ENCODE data around the gene TBC1D22B.

The TBC1D22B gene, protein sequence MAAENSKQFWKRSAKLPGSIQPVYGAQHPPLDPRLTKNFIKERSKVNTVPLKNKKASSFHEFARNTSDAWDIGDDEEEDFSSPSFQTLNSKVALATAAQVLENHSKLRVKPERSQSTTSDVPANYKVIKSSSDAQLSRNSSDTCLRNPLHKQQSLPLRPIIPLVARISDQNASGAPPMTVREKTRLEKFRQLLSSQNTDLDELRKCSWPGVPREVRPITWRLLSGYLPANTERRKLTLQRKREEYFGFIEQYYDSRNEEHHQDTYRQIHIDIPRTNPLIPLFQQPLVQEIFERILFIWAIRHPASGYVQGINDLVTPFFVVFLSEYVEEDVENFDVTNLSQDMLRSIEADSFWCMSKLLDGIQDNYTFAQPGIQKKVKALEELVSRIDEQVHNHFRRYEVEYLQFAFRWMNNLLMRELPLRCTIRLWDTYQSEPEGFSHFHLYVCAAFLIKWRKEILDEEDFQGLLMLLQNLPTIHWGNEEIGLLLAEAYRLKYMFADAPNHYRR

DNA sequence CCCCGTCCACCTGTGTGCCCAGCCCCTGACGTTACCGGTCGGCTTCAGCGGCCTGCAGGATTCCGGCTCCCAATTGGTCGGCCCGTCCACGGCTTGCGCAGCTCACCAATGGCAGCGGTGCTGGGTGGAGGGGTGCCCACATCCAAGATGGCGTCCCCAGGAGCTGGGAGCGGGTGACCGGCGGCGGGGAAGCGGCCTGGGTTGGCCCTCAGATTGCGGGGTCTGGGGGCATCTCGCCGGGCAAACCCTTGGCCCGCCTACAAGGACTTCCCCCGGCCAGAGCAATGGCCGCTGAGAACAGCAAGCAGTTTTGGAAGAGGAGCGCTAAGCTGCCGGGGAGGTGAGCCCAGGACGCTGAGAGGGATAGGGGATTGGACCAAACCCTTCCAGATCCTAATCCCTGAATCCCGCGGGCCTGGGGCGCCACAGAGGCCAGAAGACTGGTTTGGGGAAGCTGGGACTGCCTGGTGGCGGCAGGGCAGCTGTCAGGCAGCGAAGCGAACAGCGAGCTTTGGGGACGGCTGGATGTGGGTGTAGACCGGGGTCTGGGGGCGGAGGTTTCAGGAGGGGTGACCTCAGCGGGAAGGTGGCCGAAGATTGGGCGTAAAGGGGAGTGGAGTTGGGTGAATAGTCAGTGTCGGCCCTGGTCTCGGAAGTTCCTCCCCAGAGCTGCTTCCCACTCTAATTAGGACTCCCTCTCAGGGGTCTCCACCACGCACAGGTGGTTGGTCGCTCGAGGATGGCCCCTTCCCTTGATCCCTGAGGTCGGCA is at the start of gene TBC1D22B, which contains the start of gene TMEM217:
Gene TBC1D22B, plus strand, starts transcription at position 139 of the 771 bp plus-strand sequence. Its CDS starts 146 bp downstream, at position 285.
Gene TMEM217, minus strand, starts transcription at position 511 of the 771 bp plus-strand sequence. CDS start 39,114 bp downstream, outside the sequence.
- Histone ChIP-seq H3K27me3 (ENCODE audit: insufficient read depth, low read length) (no peaks in the 10 kb centered on the region; the same call in 1 of the 2 replicates), H3K4me1 (ENCODE audit: insufficient read depth, low read length) (peaks cover 3% of the 10 kb centered on the region; the same call in 1 of the 2 replicates), H3K27ac (ENCODE audit: low read length) (peak within 1 kb of the TSS; percentile 91), H3K36me3 (ENCODE audit: insufficient read depth, low read depth, low read length) (no peaks in the 10 kb centered on the region), H3K9me3 (ENCODE audit: insufficient read depth, low read depth, low read length) (no peaks in the 10 kb centered on the region), H3K4me3 (ENCODE audit: low read length) (peak within 1 kb of the TSS; percentile 83), H3K9ac (ENCODE audit: low read depth, low read length) (peak within 1 kb of the TSS; percentile 96)

DNA sequence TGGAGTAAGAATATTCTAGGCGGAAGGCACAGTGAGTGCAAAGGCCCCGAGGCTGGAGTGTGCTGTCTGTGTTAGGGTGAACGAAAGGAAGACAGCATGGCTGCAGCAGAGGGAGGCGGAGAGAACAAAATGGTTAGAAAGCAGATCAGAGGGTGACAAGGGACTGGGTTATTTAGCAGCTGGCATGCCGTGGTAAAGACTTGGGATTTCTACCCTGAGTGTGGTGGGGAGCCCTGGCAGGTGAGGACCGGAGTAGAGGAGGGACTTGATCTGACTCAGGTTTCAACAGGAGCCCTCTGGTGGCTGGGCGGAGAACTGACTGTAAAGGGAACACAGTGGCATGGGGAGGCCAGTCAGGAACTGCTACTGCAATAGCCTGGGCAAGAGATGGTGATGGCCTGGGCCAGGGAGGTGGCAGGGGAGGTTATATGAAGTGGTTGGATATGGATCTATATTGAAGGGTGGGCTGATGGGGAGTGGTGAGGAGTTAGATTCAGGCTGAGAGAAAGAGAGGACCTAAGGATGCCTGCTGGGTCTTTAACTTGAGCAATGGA is 49.6 kb upstream of the TBC1D22B start:
- Histone ChIP-seq H3K9ac (ENCODE audit: low read depth, low read length) (no peak overlapping the region), H3K36me3 (ENCODE audit: insufficient read depth, low read depth, low read length) (no peaks in the 10 kb centered on the region), H3K4me3 (ENCODE audit: low read length) (no peak overlapping the region), H3K27ac (ENCODE audit: low read length) (no peak overlapping the region), H3K9me3 (ENCODE audit: insufficient read depth, low read depth, low read length) (no peaks in the 10 kb centered on the region), H3K27me3 (ENCODE audit: insufficient read depth, low read length) (no peaks in the 10 kb centered on the region), H3K4me1 (ENCODE audit: insufficient read depth, low read length) (no peaks in the 10 kb centered on the region)

DNA sequence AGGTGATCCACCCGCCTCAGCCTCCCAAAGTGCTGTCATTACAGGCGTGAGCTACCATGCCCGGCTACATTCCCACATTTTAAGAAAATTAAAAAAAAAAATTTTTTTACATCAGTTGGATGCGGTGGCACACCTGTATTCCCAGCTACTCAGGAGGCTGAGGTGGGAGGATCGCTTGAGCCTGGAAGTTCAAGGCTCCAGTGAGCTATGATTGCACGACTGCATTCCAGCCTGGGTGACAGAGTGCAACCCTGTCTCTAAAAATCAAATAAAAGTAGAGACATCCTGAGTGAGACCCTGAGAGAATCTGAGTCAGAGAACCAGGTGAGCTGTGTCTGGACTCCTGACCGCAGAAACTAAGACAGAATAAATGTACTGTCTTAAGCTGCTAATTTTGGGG is 48.8 kb upstream of the TBC1D22B start:
- Histone ChIP-seq H3K9ac (ENCODE audit: low read depth, low read length) (no peak overlapping the region), H3K4me1 (ENCODE audit: insufficient read depth, low read length) (no peaks in the 10 kb centered on the region), H3K27me3 (ENCODE audit: insufficient read depth, low read length) (no peaks in the 10 kb centered on the region), H3K36me3 (ENCODE audit: insufficient read depth, low read depth, low read length) (no peaks in the 10 kb centered on the region), H3K4me3 (ENCODE audit: low read length) (no peak overlapping the region), H3K27ac (ENCODE audit: low read length) (no peak overlapping the region), H3K9me3 (ENCODE audit: insufficient read depth, low read depth, low read length) (no peaks in the 10 kb centered on the region)

DNA sequence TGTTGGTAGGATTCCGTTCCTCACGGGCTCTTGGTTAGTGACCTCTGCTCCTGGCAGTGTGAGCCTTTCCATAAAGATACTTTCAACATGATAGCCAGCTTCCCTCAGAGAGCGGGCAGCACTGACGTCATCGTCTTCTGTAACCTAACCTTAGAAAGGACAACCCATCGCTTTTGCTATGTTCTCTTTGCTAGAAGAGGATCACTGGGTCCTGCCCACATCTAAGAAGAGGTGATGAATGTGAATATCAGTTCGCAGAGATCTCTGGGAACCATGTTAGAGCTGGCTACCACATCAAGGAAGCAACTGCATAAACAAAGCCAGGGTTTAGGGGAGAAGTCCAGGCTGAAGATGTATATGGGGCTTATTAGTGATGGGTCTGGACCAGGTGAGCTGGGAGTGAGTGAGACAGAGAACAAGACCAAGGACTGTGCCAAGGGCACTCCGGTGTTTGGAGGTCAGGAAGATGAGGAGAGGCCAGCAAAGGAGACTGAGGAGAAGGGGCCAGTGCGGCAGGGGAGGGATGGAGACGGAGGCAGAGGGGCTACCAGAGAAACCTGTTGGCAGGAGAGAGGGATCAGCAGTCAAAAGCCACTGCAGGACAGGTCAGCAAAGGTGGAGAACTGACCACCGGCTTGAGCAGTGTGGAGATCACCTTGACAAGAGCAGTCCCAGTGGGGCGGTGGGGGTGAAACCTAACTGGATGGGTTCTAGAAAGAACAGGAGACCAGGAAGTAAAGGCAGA is 47.9 kb upstream of the TBC1D22B start:
- Histone ChIP-seq H3K4me1 (ENCODE audit: insufficient read depth, low read length) (no peaks in the 10 kb centered on the region), H3K9ac (ENCODE audit: low read depth, low read length) (no peak overlapping the region), H3K27ac (ENCODE audit: low read length) (no peak overlapping the region)

DNA sequence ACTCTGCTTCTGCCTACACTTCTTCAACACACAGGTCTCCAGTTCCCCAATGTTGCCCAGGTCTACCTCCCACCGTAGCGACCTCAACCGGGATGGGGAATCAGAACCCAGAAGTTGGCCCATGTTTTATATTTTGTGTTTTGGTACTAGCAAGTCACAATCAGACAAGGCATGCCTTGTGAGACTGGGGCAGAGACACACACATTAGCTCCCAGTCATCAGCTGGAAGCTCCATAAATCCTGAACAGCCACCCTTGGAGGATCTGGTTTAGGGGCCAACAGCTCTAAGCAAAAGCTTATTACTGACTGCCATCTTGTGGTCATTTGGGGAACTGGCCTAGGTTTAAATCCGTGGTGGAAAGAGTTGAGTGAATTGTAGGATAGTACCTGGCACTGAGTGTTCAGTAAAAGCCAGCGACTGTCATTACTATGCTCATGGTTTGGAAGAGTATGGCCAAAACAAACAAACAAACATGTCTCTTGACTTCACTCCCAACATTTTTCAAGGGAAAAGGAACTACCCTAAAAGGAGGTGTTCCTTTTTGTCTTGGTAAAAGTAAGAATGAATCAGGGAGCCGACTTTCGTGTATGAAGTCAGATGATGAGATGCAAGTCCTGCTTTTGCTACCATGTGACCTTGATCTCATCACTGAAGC is 47.1 kb upstream of the TBC1D22B start:
- no peak overlapping the region for H3K27ac ChIP-seq (ENCODE audit: low read length)
- H3K9ac ChIP-seq (ENCODE audit: low read depth, low read length) = no peak overlapping the region
- H3K4me3 ChIP-seq (ENCODE audit: low read length) = no peak overlapping the region
- H3K9me3 ChIP-seq (ENCODE audit: insufficient read depth, low read depth, low read length) = no peaks in the 10 kb centered on the region
- H3K4me1 ChIP-seq (ENCODE audit: insufficient read depth, low read length) = no peaks in the 10 kb centered on the region
- no peaks in the 10 kb centered on the region for H3K36me3 ChIP-seq (ENCODE audit: insufficient read depth, low read depth, low read length)
- no peaks in the 10 kb centered on the region for H3K27me3 ChIP-seq (ENCODE audit: insufficient read depth, low read length)

More for the DNA sequence above, 47.9 kb upstream of the TBC1D22B start:
- no peak overlapping the region for H3K4me3 ChIP-seq (ENCODE audit: low read length)
- H3K27me3 ChIP-seq (ENCODE audit: insufficient read depth, low read length) = no peaks in the 10 kb centered on the region
- no peaks in the 10 kb centered on the region for H3K36me3 ChIP-seq (ENCODE audit: insufficient read depth, low read depth, low read length)
- H3K9me3 ChIP-seq (ENCODE audit: insufficient read depth, low read depth, low read length) = no peaks in the 10 kb centered on the region

DNA sequence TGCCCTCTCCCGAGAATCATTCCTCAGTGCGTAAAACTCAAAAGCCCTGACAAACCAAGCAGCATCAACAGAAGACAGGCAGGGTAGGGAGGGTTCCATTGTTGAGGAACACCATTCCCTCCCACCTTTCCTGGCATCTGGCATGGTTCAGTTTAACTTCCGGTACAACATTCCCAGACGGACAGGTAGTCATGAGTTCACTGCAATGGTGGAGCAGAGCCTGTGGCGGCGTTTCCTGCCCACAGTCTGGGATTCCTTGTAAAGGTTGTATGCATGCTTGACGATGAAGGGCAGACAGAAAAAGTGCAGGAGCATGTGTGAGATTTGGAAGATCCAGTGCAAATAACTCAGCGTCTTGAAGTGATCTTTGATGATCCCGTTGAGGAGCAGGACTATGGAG is 45.3 kb upstream of the TBC1D22B start:
- H3K27me3 ChIP-seq (ENCODE audit: insufficient read depth, low read length) = no peaks in the 10 kb centered on the region
- H3K4me1 ChIP-seq (ENCODE audit: insufficient read depth, low read length) = no peaks in the 10 kb centered on the region
- H3K27ac ChIP-seq (ENCODE audit: low read length) = no peak overlapping the region
- H3K4me3 ChIP-seq (ENCODE audit: low read length) = no peak overlapping the region
- H3K9me3 ChIP-seq (ENCODE audit: insufficient read depth, low read depth, low read length) = no peaks in the 10 kb centered on the region
- H3K36me3 ChIP-seq (ENCODE audit: insufficient read depth, low read depth, low read length) = no peaks in the 10 kb centered on the region
- no peak overlapping the region for H3K9ac ChIP-seq (ENCODE audit: low read depth, low read length)

DNA sequence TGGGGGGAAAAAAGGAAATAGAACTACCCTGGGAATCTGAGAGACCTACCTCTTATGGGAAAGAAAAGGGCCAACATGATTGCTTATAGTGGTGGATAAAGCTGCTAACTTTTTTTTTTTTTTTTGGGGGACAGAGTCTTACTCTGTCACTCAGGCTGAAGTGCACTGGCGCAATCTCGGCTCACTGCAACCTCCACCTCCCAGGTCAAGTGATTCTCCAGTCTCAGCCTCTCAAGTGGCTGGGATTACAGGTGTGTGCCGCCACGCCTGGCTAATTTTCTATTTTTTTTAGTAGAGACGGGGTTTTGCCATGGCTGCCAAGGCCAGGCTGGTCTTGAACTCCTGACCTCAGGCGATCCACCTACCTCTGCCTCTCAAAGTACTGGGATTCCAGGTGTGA is 39.5 kb upstream of the TBC1D22B start:
- Histone ChIP-seq H3K4me1 (ENCODE audit: insufficient read depth, low read length) (peaks cover 7% of the 10 kb centered on the region; the same call in 1 of the 2 replicates), H3K27ac (ENCODE audit: low read length) (no peak overlapping the region), H3K9ac (ENCODE audit: low read depth, low read length) (no peak overlapping the region), H3K27me3 (ENCODE audit: insufficient read depth, low read length) (no peaks in the 10 kb centered on the region), H3K4me3 (ENCODE audit: low read length) (no peak overlapping the region), H3K9me3 (ENCODE audit: insufficient read depth, low read depth, low read length) (no peaks in the 10 kb centered on the region), H3K36me3 (ENCODE audit: insufficient read depth, low read depth, low read length) (no peaks in the 10 kb centered on the region)

DNA sequence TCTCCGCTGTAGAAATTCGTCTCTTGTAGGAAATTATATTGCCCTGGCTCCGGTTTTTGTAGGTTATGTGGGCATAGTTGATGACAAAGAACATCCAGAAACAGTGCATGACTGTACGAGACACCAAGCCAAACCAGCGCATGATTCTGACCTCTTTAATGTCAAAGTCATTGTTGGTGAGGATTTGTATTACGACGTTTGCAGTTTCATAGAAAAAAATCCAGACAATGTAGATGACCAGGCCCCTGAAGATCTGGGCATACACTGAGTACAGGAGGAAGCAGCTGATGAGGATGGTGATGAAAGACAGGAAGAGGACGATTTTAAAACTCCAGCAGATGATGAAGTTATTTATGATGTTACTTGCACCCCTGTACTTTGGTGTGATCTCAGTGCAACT is 39.1 kb upstream of the TBC1D22B start:
- no peaks in the 10 kb centered on the region for H3K9me3 ChIP-seq (ENCODE audit: insufficient read depth, low read depth, low read length)
- H3K27ac ChIP-seq (ENCODE audit: low read length) = no peak overlapping the region
- H3K27me3 ChIP-seq (ENCODE audit: insufficient read depth, low read length) = no peaks in the 10 kb centered on the region
- H3K4me1 ChIP-seq (ENCODE audit: insufficient read depth, low read length) = peaks cover 9% of the 10 kb centered on the region; the same call in 1 of the 2 replicates
- H3K9ac ChIP-seq (ENCODE audit: low read depth, low read length) = no peak overlapping the region
- H3K4me3 ChIP-seq (ENCODE audit: low read length) = no peak overlapping the region
- H3K36me3 ChIP-seq (ENCODE audit: insufficient read depth, low read depth, low read length) = no peaks in the 10 kb centered on the region

DNA sequence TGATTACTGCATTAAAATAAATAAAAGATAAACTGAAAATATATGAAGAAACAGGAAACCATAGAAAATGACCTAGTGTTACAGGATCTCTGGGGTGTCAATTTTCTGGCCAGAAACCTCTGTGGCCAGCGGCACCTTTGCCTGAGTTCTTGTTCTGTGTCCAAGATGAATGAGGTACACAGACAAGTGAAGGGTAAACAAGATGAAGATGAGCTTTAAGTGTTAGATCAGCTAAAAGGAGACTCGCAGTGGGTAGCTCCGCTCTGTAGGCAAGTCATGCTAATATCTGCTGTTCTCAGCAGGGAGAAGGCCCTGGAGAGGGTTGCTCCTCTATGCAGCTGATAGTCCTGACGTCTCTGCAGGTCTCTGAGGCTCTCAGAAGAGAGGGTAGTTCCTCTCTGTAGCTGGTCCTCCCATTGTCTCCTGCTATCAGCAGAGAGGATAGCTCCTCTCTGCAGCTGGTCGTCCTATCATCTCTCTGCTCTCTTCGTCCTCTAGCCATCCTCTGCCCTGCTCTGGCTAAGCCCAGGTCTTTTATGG is 35.9 kb upstream of the TBC1D22B start:
- Histone ChIP-seq H3K9me3 (ENCODE audit: insufficient read depth, low read depth, low read length) (no peaks in the 10 kb centered on the region), H3K27me3 (ENCODE audit: insufficient read depth, low read length) (no peaks in the 10 kb centered on the region), H3K36me3 (ENCODE audit: insufficient read depth, low read depth, low read length) (no peaks in the 10 kb centered on the region), H3K4me1 (ENCODE audit: insufficient read depth, low read length) (peaks cover 9% of the 10 kb centered on the region; the same call in 1 of the 2 replicates), H3K9ac (ENCODE audit: low read depth, low read length) (peak overlapping the region; percentile 60; the same call in 1 of the 2 replicates), H3K27ac (ENCODE audit: low read length) (no peak overlapping the region), H3K4me3 (ENCODE audit: low read length) (peak overlapping the region; percentile 69)

DNA sequence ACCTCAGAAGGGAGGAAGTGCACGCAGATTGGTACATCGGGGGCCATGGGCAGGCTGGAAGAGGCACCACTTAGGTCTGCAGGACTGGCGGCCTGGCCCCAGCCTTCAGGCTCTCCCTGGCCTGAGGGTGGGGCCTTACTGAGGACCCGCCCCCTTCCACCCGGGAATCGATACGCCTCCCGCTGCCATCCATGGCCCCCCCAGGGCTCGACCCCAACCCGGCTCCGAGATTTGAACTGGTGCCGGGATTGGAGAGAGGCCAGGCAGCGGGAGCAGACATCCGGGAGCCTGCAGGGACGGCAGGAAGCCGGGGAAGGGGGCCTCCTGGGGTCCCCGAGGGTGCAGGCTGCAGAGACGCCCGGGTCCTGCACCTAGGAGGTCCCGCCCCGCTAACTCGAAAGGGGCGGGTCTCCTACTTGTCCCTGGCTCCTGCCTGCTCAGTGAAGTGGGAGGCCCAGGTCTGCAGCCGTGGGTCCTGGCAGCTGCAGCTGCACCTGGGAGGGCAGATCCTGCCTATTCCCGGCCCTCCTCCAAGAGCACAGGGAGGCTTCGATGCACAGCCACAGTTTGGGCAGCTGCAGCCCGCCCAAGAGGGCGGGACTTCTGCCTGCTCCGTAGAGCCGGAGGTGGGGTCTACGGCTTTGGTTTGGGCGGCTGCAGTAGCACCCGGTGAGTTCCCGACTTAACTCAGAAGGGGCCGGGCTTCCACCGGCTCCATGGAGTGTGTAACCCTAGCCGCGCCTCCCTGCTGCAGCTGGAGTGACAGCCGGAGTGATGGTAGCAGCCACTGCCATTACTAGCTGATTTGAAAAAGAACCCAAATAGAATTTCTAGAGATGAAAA is 35.2 kb upstream of the TBC1D22B start:
- Histone ChIP-seq H3K27ac (ENCODE audit: low read length) (no peak overlapping the region), H3K9me3 (ENCODE audit: insufficient read depth, low read depth, low read length) (no peaks in the 10 kb centered on the region), H3K36me3 (ENCODE audit: insufficient read depth, low read depth, low read length) (no peaks in the 10 kb centered on the region), H3K4me3 (ENCODE audit: low read length) (peak overlapping the region; percentile 69), H3K4me1 (ENCODE audit: insufficient read depth, low read length) (peaks cover 9% of the 10 kb centered on the region; the same call in 1 of the 2 replicates), H3K27me3 (ENCODE audit: insufficient read depth, low read length) (no peaks in the 10 kb centered on the region), H3K9ac (ENCODE audit: low read depth, low read length) (peak overlapping the region; percentile 60; the same call in 1 of the 2 replicates)
